SH-SY5Y (cell line): ENCODE data around the gene PDE4D.

Experiments used
- GATA2 ChIP-seq: IDR thresholded peaks from 2 replicates; pipeline ENCODE4 v1.6.1; 2011; ENCODE audit warnings: mild to moderate bottlenecking, low read depth, low read length
- GATA3 ChIP-seq: IDR thresholded peaks from 2 replicates; pipeline ENCODE4 v1.6.1; 2011; ENCODE audit warnings: low read depth, mild to moderate bottlenecking, low read length, moderate library complexity

GRCh38 chr5:59471463-59471862, 422.1 kb downstream of the PDE4D start:
- TF ChIP-seq GATA2: no peak
- no peak for TF ChIP-seq GATA3
